ENCODE measurements around the gene PIH1D1.

PIH1D1 gene

GRCh38 chr19:49415102-49415809, 36.4 kb downstream of the PIH1D1 start:
- DNase-seq: no peak

- DNase-seq: no peak
Measured at GRCh38 chr19:49414256-49414655, 37.4 kb downstream of the PIH1D1 start.

- DNase-seq: no peak
Measured at GRCh38 chr19:49413348-49413747, 38.3 kb downstream of the PIH1D1 start.

- no peak for DNase-seq
Measured at GRCh38 chr19:49411681-49412326, 39.8 kb downstream of the PIH1D1 start.

- DNase-seq: no peak
Measured at GRCh38 chr19:49409441-49410029, 42.1 kb downstream of the PIH1D1 start.

- DNase-seq: no peak
Measured at GRCh38 chr19:49408816-49409440, 42.7 kb downstream of the PIH1D1 start.

GRCh38 chr19:49407482-49408015, 44.1 kb downstream of the PIH1D1 start:
- no peak for DNase-seq

- no peak for DNase-seq
Measured at GRCh38 chr19:49407079-49407478, 44.5 kb downstream of the PIH1D1 start.

GRCh38 chr19:49403404-49404187, 48.0 kb downstream of the PIH1D1 start:
- no peak for DNase-seq

GRCh38 chr19:49400029-49400428, 51.6 kb downstream of the PIH1D1 start:
- DNase-seq: no peak

GRCh38 chr19:49398931-49399330, 52.7 kb downstream of the PIH1D1 start:
- no peak for DNase-seq

GRCh38 chr19:49398001-49398615, 53.5 kb downstream of the PIH1D1 start:
- no peak for DNase-seq

GRCh38 chr19:49396738-49397505, 54.7 kb downstream of the PIH1D1 start:
- DNase-seq: no peak

Measured in activated CD8-positive, alpha-beta memory T cell treated with anti-CD3 and anti-CD28 coated beads, Interleukin-2, amount 50 U/mL, for 48 hours (primary cell).